HL-60 (cell line): ENCODE measurements around the gene STAP1.

Experiments
- DNase-seq, 2 experiments: peaks; one replicate each; pipeline ENCODE4 v3.0.0-alpha.2; 2010 to 2020; ENCODE audit warnings: low read depth in 1 of 2, low spot score in 1 of 2
- H3K27ac ChIP-seq: fragments of 250-450 bp; sonication (Bioruptor Pico); replicated peaks from 2 replicates; pipeline ENCODE4 v1.5.1; 2020; ENCODE audit warnings: mild to moderate bottlenecking, moderate library complexity
- H3K27me3 ChIP-seq: fragments of 250-450 bp; sonication (Bioruptor Pico); 2 replicates; pipeline ENCODE4 v1.5.1; 2021; ENCODE audit warnings: mild to moderate bottlenecking, moderate library complexity; ENCODE audit not compliant: insufficient read depth, poor library complexity, severe bottlenecking
- H3K4me3 ChIP-seq: replicated peaks from 2 replicates; pipeline ENCODE4 v1.5.1; 2011; ENCODE audit warnings: mild to moderate bottlenecking, control low read depth, low read length; ENCODE audit not compliant: insufficient read depth
- GABPA ChIP-seq: IDR thresholded peaks from 2 replicates; pipeline ENCODE4 v1.6.1; 2012; ENCODE audit warnings: low read depth
- POLR2AphosphoS5 ChIP-seq: IDR thresholded peaks from 2 replicates; pipeline ENCODE4 v1.6.1; 2012; ENCODE audit warnings: low read depth
- SPI1 ChIP-seq: IDR thresholded peaks from 2 replicates; pipeline ENCODE4 v1.6.1; 2012; ENCODE audit warnings: low read depth, mild to moderate bottlenecking, borderline replicate concordance
- TF ChIP-seq, protein P1 (sequence below): IDR thresholded peaks from 2 replicates; pipeline ENCODE4 v1.6.1; 2012; ENCODE audit warnings: low read depth; ENCODE audit not compliant: insufficient replicate concordance
- TF ChIP-seq, protein P2 (sequence below): IDR thresholded peaks from one replicate; pipeline ENCODE4 v1.5.1; 2011; ENCODE audit warnings: low read length, control low read depth, inconsistent platforms; ENCODE audit not compliant: insufficient read depth

Gene STAP1

DNA sequence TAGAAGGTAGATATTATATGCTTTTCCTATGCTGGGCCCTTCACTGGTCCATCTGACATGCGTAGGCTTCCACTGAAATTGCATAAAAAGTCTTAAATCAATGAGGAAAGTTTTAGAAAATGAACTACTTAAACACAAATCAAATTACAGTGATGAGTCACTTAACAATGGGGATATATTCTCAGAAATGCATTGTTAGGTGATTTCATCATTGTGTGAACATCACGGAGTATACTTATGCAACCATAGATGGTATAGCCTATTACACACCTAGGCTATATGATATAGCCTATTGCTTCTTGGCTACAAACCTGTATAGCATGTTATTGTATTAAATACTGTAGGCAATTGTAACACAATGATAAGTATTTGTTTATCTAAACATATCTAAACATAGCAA is 10.3 kb downstream of the STAP1 start:
- TF ChIP-seq POLR2AphosphoS5: no peak
- TF ChIP-seq, protein P1, sequence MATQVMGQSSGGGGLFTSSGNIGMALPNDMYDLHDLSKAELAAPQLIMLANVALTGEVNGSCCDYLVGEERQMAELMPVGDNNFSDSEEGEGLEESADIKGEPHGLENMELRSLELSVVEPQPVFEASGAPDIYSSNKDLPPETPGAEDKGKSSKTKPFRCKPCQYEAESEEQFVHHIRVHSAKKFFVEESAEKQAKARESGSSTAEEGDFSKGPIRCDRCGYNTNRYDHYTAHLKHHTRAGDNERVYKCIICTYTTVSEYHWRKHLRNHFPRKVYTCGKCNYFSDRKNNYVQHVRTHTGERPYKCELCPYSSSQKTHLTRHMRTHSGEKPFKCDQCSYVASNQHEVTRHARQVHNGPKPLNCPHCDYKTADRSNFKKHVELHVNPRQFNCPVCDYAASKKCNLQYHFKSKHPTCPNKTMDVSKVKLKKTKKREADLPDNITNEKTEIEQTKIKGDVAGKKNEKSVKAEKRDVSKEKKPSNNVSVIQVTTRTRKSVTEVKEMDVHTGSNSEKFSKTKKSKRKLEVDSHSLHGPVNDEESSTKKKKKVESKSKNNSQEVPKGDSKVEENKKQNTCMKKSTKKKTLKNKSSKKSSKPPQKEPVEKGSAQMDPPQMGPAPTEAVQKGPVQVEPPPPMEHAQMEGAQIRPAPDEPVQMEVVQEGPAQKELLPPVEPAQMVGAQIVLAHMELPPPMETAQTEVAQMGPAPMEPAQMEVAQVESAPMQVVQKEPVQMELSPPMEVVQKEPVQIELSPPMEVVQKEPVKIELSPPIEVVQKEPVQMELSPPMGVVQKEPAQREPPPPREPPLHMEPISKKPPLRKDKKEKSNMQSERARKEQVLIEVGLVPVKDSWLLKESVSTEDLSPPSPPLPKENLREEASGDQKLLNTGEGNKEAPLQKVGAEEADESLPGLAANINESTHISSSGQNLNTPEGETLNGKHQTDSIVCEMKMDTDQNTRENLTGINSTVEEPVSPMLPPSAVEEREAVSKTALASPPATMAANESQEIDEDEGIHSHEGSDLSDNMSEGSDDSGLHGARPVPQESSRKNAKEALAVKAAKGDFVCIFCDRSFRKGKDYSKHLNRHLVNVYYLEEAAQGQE: no peak
- no peak for TF ChIP-seq GABPA
- no peak for TF ChIP-seq SPI1
- TF ChIP-seq, protein P2, sequence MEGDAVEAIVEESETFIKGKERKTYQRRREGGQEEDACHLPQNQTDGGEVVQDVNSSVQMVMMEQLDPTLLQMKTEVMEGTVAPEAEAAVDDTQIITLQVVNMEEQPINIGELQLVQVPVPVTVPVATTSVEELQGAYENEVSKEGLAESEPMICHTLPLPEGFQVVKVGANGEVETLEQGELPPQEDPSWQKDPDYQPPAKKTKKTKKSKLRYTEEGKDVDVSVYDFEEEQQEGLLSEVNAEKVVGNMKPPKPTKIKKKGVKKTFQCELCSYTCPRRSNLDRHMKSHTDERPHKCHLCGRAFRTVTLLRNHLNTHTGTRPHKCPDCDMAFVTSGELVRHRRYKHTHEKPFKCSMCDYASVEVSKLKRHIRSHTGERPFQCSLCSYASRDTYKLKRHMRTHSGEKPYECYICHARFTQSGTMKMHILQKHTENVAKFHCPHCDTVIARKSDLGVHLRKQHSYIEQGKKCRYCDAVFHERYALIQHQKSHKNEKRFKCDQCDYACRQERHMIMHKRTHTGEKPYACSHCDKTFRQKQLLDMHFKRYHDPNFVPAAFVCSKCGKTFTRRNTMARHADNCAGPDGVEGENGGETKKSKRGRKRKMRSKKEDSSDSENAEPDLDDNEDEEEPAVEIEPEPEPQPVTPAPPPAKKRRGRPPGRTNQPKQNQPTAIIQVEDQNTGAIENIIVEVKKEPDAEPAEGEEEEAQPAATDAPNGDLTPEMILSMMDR: no peak
- no peak overlapping the region for H3K4me3 ChIP-seq
- no peak overlapping the region for H3K27ac ChIP-seq
- H3K27me3 ChIP-seq: no peaks in the 10 kb centered on the region
- DNase-seq: no peak

- H3K27ac ChIP-seq: no peak overlapping the region
- no peak for DNase-seq
- no peak for TF ChIP-seq SPI1
- TF ChIP-seq, protein P2: no peak
- TF ChIP-seq POLR2AphosphoS5: no peak
- TF ChIP-seq, protein P1: no peak
- TF ChIP-seq GABPA: no peak
- H3K27me3 ChIP-seq: no peaks in the 10 kb centered on the region
- no peak overlapping the region for H3K4me3 ChIP-seq
These were observed 12.0 kb downstream of the STAP1 start for GRCh38 chr4:67570537-67570936.

GRCh38 chr4:67571975-67572374 is 13.4 kb downstream of the STAP1 start:
- DNase-seq: no peak
- Histone ChIP-seq H3K27me3 (no peaks in the 10 kb centered on the region), H3K27ac (no peak overlapping the region), H3K4me3 (no peak overlapping the region)
- TF ChIP-seq, protein P1: no peak
- TF ChIP-seq POLR2AphosphoS5 (no peak), SPI1 (no peak), GABPA (no peak)
- TF ChIP-seq, protein P2: no peak
